PFSK-1 (cell line): ENCODE results near the gene SPTBN4.

Experiments used
- FOXP2 ChIP-seq: optimal IDR thresholded peaks from 2 replicates; pipeline ENCODE3; 2011; ENCODE audit warnings: borderline replicate concordance, control low read depth, inconsistent platforms; ENCODE audit not compliant: insufficient read depth; ENCODE audit errors: extremely low read length, extremely low read depth
- POLR2AphosphoS5 ChIP-seq: IDR thresholded peaks from 2 replicates; pipeline ENCODE4 v1.6.1; 2012; ENCODE audit warnings: low read depth, mild to moderate bottlenecking, control low read depth, low read length, moderate library complexity
- REST ChIP-seq, 2 experiments: IDR thresholded peaks; 2 replicates each; pipeline versions ENCODE4 v1.6.1 to v1.8.0; 2011 to 2012; ENCODE audit warnings: low read depth in 2 of 2, low read length in 2 of 2, control low read depth in 1 of 2, inconsistent platforms in 1 of 2, mild to moderate bottlenecking in 1 of 2, moderate library complexity in 1 of 2; ENCODE audit not compliant: insufficient read depth in 1 of 2
- SIN3A ChIP-seq: IDR thresholded peaks from 2 replicates; pipeline ENCODE4 v1.6.1; 2012; ENCODE audit warnings: mild to moderate bottlenecking, low read length, moderate library complexity, borderline replicate concordance; ENCODE audit not compliant: insufficient read depth
- TAF1 ChIP-seq: IDR thresholded peaks from 2 replicates; pipeline ENCODE4 v1.6.1; 2012; ENCODE audit warnings: low read length, control low read depth, borderline replicate concordance; ENCODE audit not compliant: insufficient read depth

GRCh38 chr19:40621283-40621682, 154.5 kb downstream of the SPTBN4 start:
- TF ChIP-seq TAF1 (no peak), POLR2AphosphoS5 (no peak), REST (IDR thresholded peaks at IDR 0.05; ENCODE audit: insufficient read depth in 1 of 2, low read depth in 2 of 2, low read length in 2 of 2) (no peak), FOXP2 (no peak), SIN3A (no peak)
